GM13976 (cell line): ENCODE measurements around the gene MYO1C.

Experiments
- DNase-seq: peaks from one replicate; pipeline ENCODE4 v3.0.0; 2012; ENCODE audit warnings: low spot score
- in situ Hi-C: fragments of 300-500 bp; cut with MboI; formaldehyde crosslinking; loops from one replicate; pipeline ENCODE4 v1.12.0; 2022; ENCODE audit warnings: low sequenced_read_pairs, mixed read lengths, inconsistent platforms; ENCODE audit not compliant: unreplicated experiment
- TF ChIP-seq, protein P1 (sequence below): IDR thresholded peaks from 2 replicates; pipeline ENCODE4 v1.5.1; 2012; ENCODE audit warnings: borderline replicate concordance, mild to moderate bottlenecking; ENCODE audit not compliant: insufficient read depth; ENCODE audit errors: extremely low read depth, missing control alignments, control extremely low read depth

MYO1C gene

GRCh38 chr17:1506649-1507267, 14.3 kb upstream of the MYO1C start:
- TF ChIP-seq, protein P1, sequence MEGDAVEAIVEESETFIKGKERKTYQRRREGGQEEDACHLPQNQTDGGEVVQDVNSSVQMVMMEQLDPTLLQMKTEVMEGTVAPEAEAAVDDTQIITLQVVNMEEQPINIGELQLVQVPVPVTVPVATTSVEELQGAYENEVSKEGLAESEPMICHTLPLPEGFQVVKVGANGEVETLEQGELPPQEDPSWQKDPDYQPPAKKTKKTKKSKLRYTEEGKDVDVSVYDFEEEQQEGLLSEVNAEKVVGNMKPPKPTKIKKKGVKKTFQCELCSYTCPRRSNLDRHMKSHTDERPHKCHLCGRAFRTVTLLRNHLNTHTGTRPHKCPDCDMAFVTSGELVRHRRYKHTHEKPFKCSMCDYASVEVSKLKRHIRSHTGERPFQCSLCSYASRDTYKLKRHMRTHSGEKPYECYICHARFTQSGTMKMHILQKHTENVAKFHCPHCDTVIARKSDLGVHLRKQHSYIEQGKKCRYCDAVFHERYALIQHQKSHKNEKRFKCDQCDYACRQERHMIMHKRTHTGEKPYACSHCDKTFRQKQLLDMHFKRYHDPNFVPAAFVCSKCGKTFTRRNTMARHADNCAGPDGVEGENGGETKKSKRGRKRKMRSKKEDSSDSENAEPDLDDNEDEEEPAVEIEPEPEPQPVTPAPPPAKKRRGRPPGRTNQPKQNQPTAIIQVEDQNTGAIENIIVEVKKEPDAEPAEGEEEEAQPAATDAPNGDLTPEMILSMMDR = no peak
- DNase-seq = no peak
- in situ Hi-C loops = no loop called here

DNA sequence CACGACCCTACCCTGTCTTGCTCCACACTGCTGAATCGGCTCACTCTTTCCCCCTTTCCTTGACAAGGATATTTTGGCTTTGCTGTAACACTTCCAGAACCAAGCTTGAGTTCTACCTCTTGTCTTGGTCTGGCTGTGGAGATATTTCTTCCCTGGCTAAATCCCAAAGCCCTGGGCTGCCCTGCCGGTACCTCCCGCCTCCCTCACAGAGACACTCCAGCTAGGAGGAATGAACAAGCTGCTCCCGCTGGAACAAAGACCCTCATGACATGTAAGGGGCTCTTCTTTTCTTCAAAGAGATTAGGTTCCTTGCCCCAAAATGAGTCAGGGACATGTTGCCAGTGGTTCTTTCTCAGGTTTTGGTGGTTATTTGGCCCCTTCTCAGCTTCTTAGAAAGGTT, 13.1 kb upstream of the MYO1C start:
- no peak for DNase-seq
- TF ChIP-seq, protein P1 = no peak
- in situ Hi-C loops = no loop called here

DNA sequence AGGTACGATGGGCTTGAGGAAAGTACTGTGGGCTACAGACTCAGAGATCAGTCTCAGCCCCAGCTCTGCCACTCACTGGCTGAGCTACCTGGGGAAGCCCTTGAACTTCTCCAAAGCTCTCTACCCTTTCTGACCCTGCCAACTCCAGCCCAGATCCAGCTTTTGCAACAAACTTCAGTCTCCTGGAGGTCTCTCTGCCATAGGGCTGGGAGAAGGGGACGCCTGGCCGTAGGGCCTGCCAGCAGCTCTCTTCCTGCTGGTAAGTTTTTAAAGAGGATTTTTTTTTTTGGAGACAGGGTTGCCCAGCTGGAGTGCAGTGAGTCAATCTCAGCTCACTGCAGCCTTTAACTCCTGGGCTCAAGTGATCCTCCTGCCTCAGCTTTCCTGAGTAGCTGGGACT, 12.4 kb upstream of the MYO1C start:
- TF ChIP-seq, protein P1 = no peak
- no peak for DNase-seq
- in situ Hi-C loops = no loop called here

- in situ Hi-C loops = no loop called here
- no peak for DNase-seq
- TF ChIP-seq, protein P1 = no peak
These were observed 11.2 kb upstream of the MYO1C start for GRCh38 chr17:1503699-1504098.

DNA sequence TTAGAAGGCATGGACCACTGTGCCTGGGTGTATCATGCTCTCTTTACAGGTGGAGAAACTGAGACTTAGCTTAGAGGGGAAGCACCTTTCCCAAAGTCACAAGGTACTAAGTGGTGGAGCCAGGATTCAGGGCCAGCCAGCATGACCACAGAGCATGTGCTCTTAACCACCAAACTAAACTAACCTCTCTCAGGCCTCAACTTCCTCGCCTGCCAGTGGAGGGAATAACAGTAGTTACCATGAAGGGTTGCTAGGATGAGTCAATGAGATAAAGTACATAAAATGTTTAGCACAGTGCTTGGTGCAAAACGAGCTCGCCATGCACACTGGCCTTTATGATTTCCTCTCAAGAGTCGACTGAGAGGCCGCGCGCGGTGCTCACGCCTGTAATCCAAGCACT, 6.4 kb upstream of the MYO1C start:
- TF ChIP-seq, protein P1 = no peak
- no peak for DNase-seq
- in situ Hi-C loops = no loop called here

- TF ChIP-seq, protein P1 = no peak
- no peak for DNase-seq
- in situ Hi-C loops = no loop called here
These were observed 5.7 kb upstream of the MYO1C start for GRCh38 chr17:1498233-1498632.
